Activated CD4-positive, alpha-beta T cell treated with anti-CD3 and anti-CD28 coated beads for 36 hours (primary cell): ENCODE data around the gene PPIP5K2. TPM values are rescaled to one million over a fixed set of nuclear protein-coding genes. Genes with fewer than 3 reads are reported as not detected.
A peak's percentile ranks its signal among the peaks of the same experiment; 100 is the strongest.
"Not testable (repeated sequence)": the region's sequence is repeated elsewhere in the genome, so short reads cannot be mapped to it uniquely, and the experiment has no call there.

ENCODE experiments used
- ATAC-seq: fragments of 200-7000 bp; cut with Tn5 transposase; one replicate; pipeline ENCODE4 v1.10.0; 2021; ENCODE audit warnings: mild to moderate bottlenecking, moderate library complexity
- CTCF ChIA-PET: fragments of 350-600 bp; sonication (Branson Sonifier 250); formaldehyde crosslinking; loops from one replicate; lab custom pipeline; 2021; ENCODE audit warnings: antibody characterized with exemption; lab: Charles Lee
- POLR2A ChIA-PET: fragments of 350-600 bp; sonication (Branson Sonifier 250); formaldehyde crosslinking; loops from one replicate; lab custom pipeline; 2021; ENCODE audit warnings: antibody characterized with exemption, inconsistent platforms; lab: Charles Lee
- DNase-seq: peaks from one replicate; pipeline ENCODE4 v3.0.0-alpha.2; 2020
- H3K27ac Mint-ChIP-seq: one replicate; pipeline ENCODE4 v1.8.0; 2021; ENCODE audit warnings: mixed read lengths
- H3K27me3 Mint-ChIP-seq: one replicate; pipeline ENCODE4 v1.8.0; 2021; ENCODE audit warnings: mixed read lengths
- H3K36me3 Mint-ChIP-seq: one replicate; pipeline ENCODE4 v1.8.0; 2021; ENCODE audit warnings: low read depth, mixed read lengths
- H3K4me1 Mint-ChIP-seq: one replicate; pipeline ENCODE4 v1.8.0; 2021; ENCODE audit warnings: mixed read lengths
- H3K4me3 Mint-ChIP-seq: one replicate; pipeline ENCODE4 v1.8.0; 2021; ENCODE audit warnings: mild to moderate bottlenecking, moderate library complexity, mixed read lengths
- H3K9me3 Mint-ChIP-seq: one replicate; pipeline ENCODE4 v1.8.0; 2021; ENCODE audit warnings: low read depth, mixed read lengths
- intact Hi-C, 2 experiments: fragments of 100-400 bp; cut with DNase I in 1 of 2; cut with micrococcal nuclease in 1 of 2; formaldehyde crosslinking; loops; one replicate each; pipeline versions ENCODE4 v1.14.2 to v1.15.1; 2022 to 2024; cut with DNase I, micrococcal nuclease
- total RNA-seq, 2 experiments: library from RNA; stranded (reverse); gene quantifications; one replicate each; pipeline ENCODE4 v1.2.3, GENCODE V29; 2021

Gene PPIP5K2
- total RNA-seq, 2 experiments from 2014 or later = 49.5 to 53.4 TPM

- ChIA-PET POLR2A (no interaction called here), CTCF (interaction anchor here (0.6 kb wide), 2 partner anchors 61 to 68 kb away, joined by 3 to 4 read pairs; no protein-coding TSS in a partner anchor)
- H3K36me3 Mint-ChIP-seq = peaks cover 22% of the 10 kb centered on the region
- H3K4me1 Mint-ChIP-seq = peaks cover 18% of the 10 kb centered on the region
- ATAC-seq (peak; percentile 49), DNase-seq (no peak)
- intact Hi-C loops = no loop called here
- H3K27me3 Mint-ChIP-seq = no peaks in the 10 kb centered on the region
- H3K9me3 Mint-ChIP-seq = peaks cover 3% of the 10 kb centered on the region
- H3K27ac Mint-ChIP-seq = peak overlapping the region; percentile 42
- no peak overlapping the region for H3K4me3 Mint-ChIP-seq
Measured at GRCh38 chr5:103207653-103208052, 87.6 kb downstream of the PPIP5K2 start.

- Mint-ChIP-seq H3K27ac (no peak overlapping the region), H3K4me3 (no peak overlapping the region), H3K4me1 (peaks cover 18% of the 10 kb centered on the region), H3K9me3 (peaks cover 3% of the 10 kb centered on the region), H3K36me3 (peaks cover 22% of the 10 kb centered on the region), H3K27me3 (no peaks in the 10 kb centered on the region)
- DNase-seq = no peak
- CTCF ChIA-PET = no interaction called here
- POLR2A ChIA-PET = no interaction called here
- ATAC-seq = no peak
- intact Hi-C loops = no loop called here
Measured at GRCh38 chr5:103208460-103208859, 88.4 kb downstream of the PPIP5K2 start.

- intact Hi-C loops = no loop called here
- peaks cover 17% of the 10 kb centered on the region for H3K36me3 Mint-ChIP-seq
- DNase-seq (no peak), ATAC-seq (no peak)
- H3K9me3 Mint-ChIP-seq = peaks cover 3% of the 10 kb centered on the region
- no peaks in the 10 kb centered on the region for H3K27me3 Mint-ChIP-seq
- H3K27ac Mint-ChIP-seq = no peak overlapping the region
- H3K4me3 Mint-ChIP-seq = no peak overlapping the region
- H3K4me1 Mint-ChIP-seq = peaks cover 18% of the 10 kb centered on the region
- ChIA-PET POLR2A (no interaction called here), CTCF (interaction anchor here (0.6 kb wide), 1 partner anchor 84 kb away, joined by 3 read pairs; no protein-coding TSS in a partner anchor)
Measured at GRCh38 chr5:103209065-103209464, 89.0 kb downstream of the PPIP5K2 start.

- Mint-ChIP-seq H3K4me1 (peaks cover 18% of the 10 kb centered on the region), H3K9me3 (no peaks in the 10 kb centered on the region), H3K27ac (no peak overlapping the region), H3K27me3 (no peaks in the 10 kb centered on the region), H3K36me3 (peaks cover 5% of the 10 kb centered on the region), H3K4me3 (no peak overlapping the region)
- POLR2A ChIA-PET = no interaction called here
- ATAC-seq (no peak), DNase-seq (no peak)
- intact Hi-C loops = no loop called here
- CTCF ChIA-PET = interaction anchor here (1.1 to 2.6 kb wide), 2 partner anchors 14 to 19 kb away, joined by 3 to 12 read pairs; no protein-coding TSS in a partner anchor
Measured at GRCh38 chr5:103210952-103211351, 90.9 kb downstream of the PPIP5K2 start.

- DNase-seq (no peak), ATAC-seq (peak; percentile 63)
- Mint-ChIP-seq H3K27me3 (no peaks in the 10 kb centered on the region), H3K27ac (peak overlapping the region; percentile 22), H3K36me3 (no peaks in the 10 kb centered on the region), H3K9me3 (no peaks in the 10 kb centered on the region), H3K4me1 (peaks cover 18% of the 10 kb centered on the region), H3K4me3 (no peak overlapping the region)
- ChIA-PET CTCF (interaction anchor here (0.8 to 2.6 kb wide), 3 partner anchors 13 to 180 kb away, joined by 3 to 12 read pairs (median 4); no protein-coding TSS in a partner anchor), POLR2A (interaction anchor here (0.7 kb wide), 1 partner anchor 12 kb away, joined by 5 read pairs; no protein-coding TSS in a partner anchor)
- intact Hi-C loops = no loop called here
Measured at GRCh38 chr5:103211576-103212561, 91.8 kb downstream of the PPIP5K2 start.

GRCh38 chr5:103216137-103216536 lies 96.0 kb downstream of the PPIP5K2 start:
- no peak for ATAC-seq
- peaks cover 4% of the 10 kb centered on the region for H3K36me3 Mint-ChIP-seq

GRCh38 chr5:103216697-103217096 lies 96.6 kb downstream of the PPIP5K2 start:
- no peak for ATAC-seq
- Mint-ChIP-seq H3K4me3 (no peak overlapping the region), H3K4me1 (peaks cover 6% of the 10 kb centered on the region), H3K27me3 (no peaks in the 10 kb centered on the region), H3K36me3 (peaks cover 4% of the 10 kb centered on the region), H3K9me3 (no peaks in the 10 kb centered on the region), H3K27ac (no peak overlapping the region)
- POLR2A ChIA-PET = no interaction called here
- no peak for DNase-seq
- CTCF ChIA-PET = interaction anchor here (0.6 to 4.0 kb wide), 4 partner anchors 9 to 1274 kb away, joined by 3 to 23 read pairs (median 3); no protein-coding TSS in a partner anchor
- intact Hi-C loops = no loop called here

More at GRCh38 chr5:103216137-103216536, 96.0 kb downstream of the PPIP5K2 start:
- POLR2A ChIA-PET = no interaction called here
- DNase-seq = no peak
- H3K4me1 Mint-ChIP-seq = peaks cover 7% of the 10 kb centered on the region
- H3K4me3 Mint-ChIP-seq = no peak overlapping the region
- no peaks in the 10 kb centered on the region for H3K27me3 Mint-ChIP-seq
- H3K27ac Mint-ChIP-seq = peak overlapping the region; percentile 23
- no peaks in the 10 kb centered on the region for H3K9me3 Mint-ChIP-seq
- CTCF ChIA-PET = interaction anchor here (0.8 to 4.0 kb wide), 4 partner anchors 9 to 1273 kb away, joined by 3 to 23 read pairs (median 4); no protein-coding TSS in a partner anchor
- intact Hi-C loops = no loop called here

GRCh38 chr5:103217101-103217500 lies 97.0 kb downstream of the PPIP5K2 start:
- no peaks in the 10 kb centered on the region for H3K27me3 Mint-ChIP-seq
- ChIA-PET CTCF (interaction anchor here (0.6 to 4.0 kb wide), 3 partner anchors 8 to 672 kb away, joined by 3 to 23 read pairs (median 3); no protein-coding TSS in a partner anchor), POLR2A (no interaction called here)
- H3K27ac Mint-ChIP-seq = no peak overlapping the region
- ATAC-seq (no peak), DNase-seq (no peak)
- intact Hi-C loops = no loop called here
- H3K36me3 Mint-ChIP-seq = peaks cover 4% of the 10 kb centered on the region
- peaks cover 2% of the 10 kb centered on the region for H3K4me1 Mint-ChIP-seq
- H3K4me3 Mint-ChIP-seq = no peak overlapping the region
- no peaks in the 10 kb centered on the region for H3K9me3 Mint-ChIP-seq

GRCh38 chr5:103218164-103218563 lies 98.1 kb downstream of the PPIP5K2 start:
- CTCF ChIA-PET = interaction anchor here (0.7 kb wide), 1 partner anchor 1428 kb away, joined by 3 read pairs; no protein-coding TSS in a partner anchor
- H3K9me3 Mint-ChIP-seq = no peaks in the 10 kb centered on the region

GRCh38 chr5:103219074-103219473 lies 99.0 kb downstream of the PPIP5K2 start:
- CTCF ChIA-PET, DNase-seq, H3K36me3 Mint-ChIP-seq, intact Hi-C loops, H3K9me3 Mint-ChIP-seq, H3K27me3 Mint-ChIP-seq, H3K27ac Mint-ChIP-seq, POLR2A ChIA-PET, H3K4me3 Mint-ChIP-seq, ATAC-seq, H3K4me1 Mint-ChIP-seq: not testable (repeated sequence)

More at GRCh38 chr5:103218164-103218563, 98.1 kb downstream of the PPIP5K2 start:
- H3K4me3 Mint-ChIP-seq = no peak overlapping the region
- POLR2A ChIA-PET = no interaction called here
- no peaks in the 10 kb centered on the region for H3K27me3 Mint-ChIP-seq
- no peak overlapping the region for H3K27ac Mint-ChIP-seq
- no peaks in the 10 kb centered on the region for H3K4me1 Mint-ChIP-seq
- DNase-seq (no peak), ATAC-seq (no peak)
- intact Hi-C loops = no loop called here
- H3K36me3 Mint-ChIP-seq = peaks cover 4% of the 10 kb centered on the region
